K562 (cell line): ENCODE data around the gene RUNX1. TPM values are rescaled to one million over a fixed set of nuclear protein-coding genes. Genes with fewer than 3 reads are reported as not detected.

ENCODE experiments used
- ADNP ChIP-seq: fragments of 200-800 bp; sonication (Bioruptor generic); IDR thresholded peaks from 2 replicates; pipeline ENCODE4 v1.6.1; 2016; ENCODE audit warnings: missing genetic modification characterization, missing compliant biosample characterization
- CREM ChIP-seq: IDR thresholded peaks from 2 replicates; pipeline ENCODE4 v1.6.1; 2014; ENCODE audit warnings: antibody characterized with exemption, low read depth
- ETV5 ChIP-seq: sonication (generic); formaldehyde crosslinking; IDR thresholded peaks from 2 replicates; pipeline ENCODE4 v1.4.0; 2020; ENCODE audit warnings: low read depth, mild to moderate bottlenecking, missing genetic modification reagents
- FOXK1 ChIP-seq: sonication (generic); formaldehyde crosslinking; IDR thresholded peaks from 2 replicates; pipeline ENCODE4 v1.8.0; 2022; ENCODE audit warnings: missing genetic modification reagents, mild to moderate bottlenecking, borderline replicate concordance
- HNRNPL ChIP-seq: fragments of 200-400 bp; formaldehyde crosslinking; IDR thresholded peaks from 2 replicates; pipeline ENCODE4 v1.6.1; 2017; ENCODE audit warnings: low read depth, mild to moderate bottlenecking, low read length
- L3MBTL2 ChIP-seq: fragments of 450-650 bp; IDR thresholded peaks from 2 replicates; pipeline ENCODE4 v1.6.1; 2016; ENCODE audit warnings: mild to moderate bottlenecking, moderate library complexity
- PHF8 ChIP-seq: fragments of 200-600 bp; sonication (generic); IDR thresholded peaks from 2 replicates; pipeline ENCODE4 v1.6.1; 2012; ENCODE audit warnings: mixed run types, mild to moderate bottlenecking, inconsistent platforms, low read length, moderate library complexity, borderline replicate concordance
- POLR2A ChIP-seq: fragments of 450-650 bp; conservative IDR thresholded peaks from 2 replicates; pipeline ENCODE4 v1.6.1; 2016
- SETDB1 ChIP-seq: IDR thresholded peaks from one replicate; pipeline ENCODE4 v1.6.1; 2012; ENCODE audit warnings: low read length, control low read depth, inconsistent platforms
- SMARCC2 ChIP-seq: fragments of 450-650 bp; IDR thresholded peaks from 2 replicates; pipeline ENCODE4 v1.6.1; 2017; ENCODE audit warnings: antibody characterized with exemption, moderate library complexity, mild to moderate bottlenecking, low read depth
- STAT5A ChIP-seq: IDR thresholded peaks from 2 replicates; pipeline ENCODE4 v1.6.1; 2012; ENCODE audit warnings: low read length, inconsistent platforms, borderline replicate concordance
- ZNF436 ChIP-seq: fragments of 250-450, 450-650 bp; sonication (Bioruptor Pico); formaldehyde crosslinking; IDR thresholded peaks from 2 replicates; pipeline ENCODE4 v1.7.0; 2020; ENCODE audit warnings: mild to moderate bottlenecking
- polyA plus RNA-seq, 8 experiments: library from polyadenylated mRNA; depleted of rRNA in 4 of 8; stranded (reverse) in 5 of 8; unstranded in 3 of 8; fragments of >200 nt; fragmentation: Nextera tagmentation in 2 of 8; fragmentation: Illumina TruSeq in 1 of 8; extraction: Ambion mirVana in 2 of 8; extraction: Trizol in 1 of 8; gene quantifications; 2 replicates each; pipeline versions ENCODE4 v1.2.1 to v1.2.3, GENCODE V29; 2011 to 2014; ENCODE audit warnings: inconsistent platforms in 1 of 8, missing spikeins in 1 of 8
- total RNA-seq, 7 experiments: library from RNA; depleted of rRNA in 6 of 7; stranded (reverse); fragments of >200 nt in 6 of 7; fragmentation: Illumina TruSeq in 2 of 7; extraction: Trizol in 2 of 7; gene quantifications; 2 replicates each; pipeline versions ENCODE4 v1.2.1 to v1.2.3, GENCODE V29; 2011 to 2021; ENCODE audit warnings: low replicate concordance in 1 of 7
- TF ChIP-seq, protein P1 (sequence below): IDR thresholded peaks from 2 replicates; pipeline ENCODE4 v1.6.1; 2011; ENCODE audit not compliant: insufficient read length; ENCODE audit errors: extremely low read depth
- TF ChIP-seq, protein P2 (sequence below): fragments of 250-450 bp; sonication (Bioruptor Pico); IDR thresholded peaks from 2 replicates; pipeline ENCODE4 v1.5.0; 2021
- TF ChIP-seq, protein P3 (sequence below), 2 experiments: fragments of 450-650 bp; IDR thresholded peaks; 2 replicates each; pipeline ENCODE4 v1.6.1; 2016; ENCODE audit warnings: mild to moderate bottlenecking in 2 of 2, borderline replicate concordance in 1 of 2, low read depth in 1 of 2, moderate library complexity in 1 of 2

RUNX1 gene
- total and polyA plus RNA-seq, 9 of the 15 experiments (the other 6 are each of a cell fraction or from before 2014, with no cell fraction given): 2.2 to 68.6 (median 17.8) TPM

DNA sequence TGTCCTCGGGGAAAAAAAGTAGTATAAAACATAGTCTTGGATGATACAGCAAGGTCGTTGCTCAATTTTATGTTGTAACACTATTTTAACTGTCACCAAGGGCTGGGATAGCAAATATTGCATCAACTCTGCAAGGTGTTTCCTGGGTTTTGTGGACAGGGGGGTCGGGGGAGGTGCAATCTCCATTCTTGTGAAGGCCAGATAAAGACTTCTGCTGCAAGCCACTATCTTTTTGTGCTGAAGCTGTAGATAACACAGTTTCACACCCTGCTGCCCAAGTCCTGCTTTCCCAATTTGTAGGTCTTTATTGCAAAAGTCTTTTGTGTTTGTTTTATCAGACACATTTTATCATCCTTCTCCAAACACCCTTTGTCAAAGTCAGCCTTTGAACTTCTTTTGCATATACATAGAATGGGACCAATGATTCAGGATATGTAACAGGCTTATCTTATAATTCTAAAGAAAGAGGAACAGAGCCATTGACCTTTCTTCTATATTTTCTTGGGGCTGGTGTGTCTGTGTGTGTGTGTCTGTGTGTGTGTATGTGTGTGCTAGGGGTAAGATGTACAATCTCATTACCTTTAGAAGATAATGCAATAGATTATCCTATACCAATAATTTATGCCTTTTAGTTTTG lies 140.6 kb downstream of the RUNX1 start (continued):
- TF ChIP-seq, protein P1, sequence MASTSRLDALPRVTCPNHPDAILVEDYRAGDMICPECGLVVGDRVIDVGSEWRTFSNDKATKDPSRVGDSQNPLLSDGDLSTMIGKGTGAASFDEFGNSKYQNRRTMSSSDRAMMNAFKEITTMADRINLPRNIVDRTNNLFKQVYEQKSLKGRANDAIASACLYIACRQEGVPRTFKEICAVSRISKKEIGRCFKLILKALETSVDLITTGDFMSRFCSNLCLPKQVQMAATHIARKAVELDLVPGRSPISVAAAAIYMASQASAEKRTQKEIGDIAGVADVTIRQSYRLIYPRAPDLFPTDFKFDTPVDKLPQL: no peak
- peak; percentile 94 for TF ChIP-seq ETV5 (CRISPR knock-in tag)
- TF ChIP-seq, protein P2, sequence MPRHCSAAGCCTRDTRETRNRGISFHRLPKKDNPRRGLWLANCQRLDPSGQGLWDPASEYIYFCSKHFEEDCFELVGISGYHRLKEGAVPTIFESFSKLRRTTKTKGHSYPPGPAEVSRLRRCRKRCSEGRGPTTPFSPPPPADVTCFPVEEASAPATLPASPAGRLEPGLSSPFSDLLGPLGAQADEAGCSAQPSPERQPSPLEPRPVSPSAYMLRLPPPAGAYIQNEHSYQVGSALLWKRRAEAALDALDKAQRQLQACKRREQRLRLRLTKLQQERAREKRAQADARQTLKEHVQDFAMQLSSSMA (CRISPR knock-in tag): no peak; the same call in 1 of the 2 replicates
- peak; percentile 85 for TF ChIP-seq CREM
- TF ChIP-seq L3MBTL2: peak; percentile 78
- TF ChIP-seq FOXK1: no peak
- peak; percentile 84 for TF ChIP-seq ADNP
- TF ChIP-seq PHF8: no peak
- TF ChIP-seq POLR2A: no peak
- no peak for TF ChIP-seq ZNF436
- TF ChIP-seq, protein P3, sequence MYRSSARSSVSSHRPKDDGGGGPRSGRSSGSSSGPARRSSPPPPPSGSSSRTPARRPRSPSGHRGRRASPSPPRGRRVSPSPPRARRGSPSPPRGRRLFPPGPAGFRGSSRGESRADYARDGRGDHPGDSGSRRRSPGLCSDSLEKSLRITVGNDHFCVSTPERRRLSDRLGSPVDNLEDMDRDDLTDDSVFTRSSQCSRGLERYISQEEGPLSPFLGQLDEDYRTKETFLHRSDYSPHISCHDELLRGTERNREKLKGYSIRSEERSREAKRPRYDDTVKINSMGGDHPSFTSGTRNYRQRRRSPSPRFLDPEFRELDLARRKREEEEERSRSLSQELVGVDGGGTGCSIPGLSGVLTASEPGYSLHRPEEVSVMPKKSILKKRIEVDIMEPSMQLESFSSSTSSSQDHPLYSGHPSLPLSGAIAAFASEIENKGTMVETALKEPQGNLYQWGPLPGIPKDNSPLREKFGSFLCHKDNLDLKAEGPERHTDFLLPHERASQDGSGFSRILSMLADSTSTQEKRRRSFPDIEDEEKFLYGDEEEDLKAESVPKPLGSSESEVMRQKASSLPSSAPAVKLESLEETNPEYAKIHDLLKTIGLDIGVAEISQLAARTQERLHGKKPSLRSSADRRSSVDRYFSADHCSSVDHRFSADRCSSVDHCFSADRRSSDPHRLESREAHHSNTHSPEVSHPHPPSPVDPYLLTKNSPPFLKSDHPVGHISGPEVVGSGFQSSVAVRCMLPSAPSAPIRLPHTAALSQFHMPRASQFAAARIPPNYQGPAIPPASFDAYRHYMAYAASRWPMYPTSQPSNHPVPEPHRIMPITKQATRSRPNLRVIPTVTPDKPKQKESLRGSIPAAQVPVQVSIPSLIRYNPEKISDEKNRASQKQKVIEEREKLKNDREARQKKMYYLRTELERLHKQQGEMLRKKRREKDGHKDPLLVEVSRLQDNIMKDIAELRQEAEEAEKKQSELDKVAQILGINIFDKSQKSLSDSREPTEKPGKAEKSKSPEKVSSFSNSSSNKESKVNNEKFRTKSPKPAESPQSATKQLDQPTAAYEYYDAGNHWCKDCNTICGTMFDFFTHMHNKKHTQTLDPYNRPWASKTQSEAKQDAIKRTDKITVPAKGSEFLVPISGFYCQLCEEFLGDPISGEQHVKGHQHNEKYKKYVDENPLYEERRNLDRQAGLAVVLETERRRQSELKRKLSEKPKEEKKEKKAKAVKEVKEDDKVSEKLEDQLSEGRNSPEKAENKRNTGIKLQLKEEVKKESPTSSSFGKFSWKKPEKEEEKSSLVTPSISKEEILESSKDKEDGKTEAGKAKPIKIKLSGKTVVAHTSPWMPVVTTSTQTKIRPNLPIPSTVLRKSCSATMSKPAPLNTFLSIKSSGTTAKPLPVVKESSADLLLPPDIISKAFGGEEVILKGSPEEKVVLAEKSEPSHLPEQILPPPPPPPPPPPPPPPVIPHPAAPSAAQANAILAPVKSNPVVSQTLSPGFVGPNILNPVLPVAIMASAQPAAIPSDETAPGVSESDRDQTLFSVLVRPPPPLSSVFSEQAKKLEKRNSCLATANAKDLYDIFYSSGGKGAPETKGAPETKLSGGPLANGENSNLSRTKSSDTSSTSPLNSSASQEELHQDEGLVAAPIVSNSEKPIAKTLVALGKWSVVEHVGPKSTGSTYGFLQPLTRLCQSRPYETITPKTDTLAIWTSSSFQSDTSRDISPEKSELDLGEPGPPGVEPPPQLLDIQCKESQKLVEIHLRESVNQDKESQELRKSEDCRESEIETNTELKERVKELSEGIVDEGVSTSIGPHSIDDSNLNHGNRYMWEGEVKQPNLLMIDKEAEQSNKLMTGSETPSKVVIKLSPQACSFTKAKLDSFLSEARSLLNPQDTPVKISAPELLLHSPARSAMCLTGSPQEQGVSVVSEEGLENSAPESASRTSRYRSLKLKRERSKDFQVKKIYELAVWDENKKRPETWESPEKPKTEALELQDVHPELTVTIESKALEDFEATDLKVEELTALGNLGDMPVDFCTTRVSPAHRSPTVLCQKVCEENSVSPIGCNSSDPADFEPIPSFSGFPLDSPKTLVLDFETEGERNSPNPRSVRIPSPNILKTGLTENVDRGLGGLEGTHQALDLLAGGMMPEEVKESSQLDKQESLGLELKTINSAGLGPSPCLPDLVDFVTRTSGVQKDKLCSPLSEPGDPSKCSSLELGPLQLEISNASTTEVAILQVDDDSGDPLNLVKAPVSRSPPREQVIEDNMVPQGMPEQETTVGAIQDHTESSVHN (IDR thresholded peaks at IDR 0.05; ENCODE audit: borderline replicate concordance in 1 of 2, low read depth in 1 of 2): peak; percentile 93 to 96
- TF ChIP-seq SETDB1: no peak
- TF ChIP-seq STAT5A: peak; percentile 99
- TF ChIP-seq SMARCC2: peak; percentile 99
- TF ChIP-seq HNRNPL: no peak
